ENCODE results near the gene DAP. TPM values are rescaled to one million over a fixed set of nuclear protein-coding genes. Genes with fewer than 3 reads are reported as not detected.

Gene DAP
- total RNA-seq, 1 experiment from 2014 or later, result 106 TPM

DNA sequence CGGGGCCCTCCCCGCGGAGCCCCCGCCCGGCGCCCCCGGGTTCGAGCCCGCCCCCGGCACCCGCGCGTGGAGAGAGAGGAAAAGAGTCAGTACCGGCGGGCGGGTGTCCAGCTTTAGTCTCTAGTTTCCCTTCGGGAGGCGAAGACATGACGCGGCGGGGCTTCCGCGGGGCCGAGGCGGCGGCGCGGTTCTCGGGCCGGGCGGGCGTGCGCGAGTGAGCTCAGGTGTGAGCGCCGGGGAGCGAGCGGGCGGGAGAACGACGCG lies 181 bp downstream of the DAP start:
- Histone ChIP-seq H3K36me3 (ENCODE audit: low read depth, low read length) (peaks cover 34% of the 10 kb centered on the region), H2AFZ (ENCODE audit: low read length) (peak overlapping the region; percentile 26; the same call in 1 of the 2 replicates), H3K4me3 (ENCODE audit: low read length) (peak overlapping the region; percentile 83), H3K4me1 (ENCODE audit: insufficient read depth, low read length) (peaks cover 44% of the 10 kb centered on the region), H3K27me3 (ENCODE audit: low read length) (no peaks in the 10 kb centered on the region), H3K9me3 (ENCODE audit: low read length) (no peaks in the 10 kb centered on the region), H3K9me2 (replicated peaks; ENCODE audit: low read length) (no peaks in the 10 kb centered on the region), H3F3A (ENCODE audit: low read length, unreplicated experiment) (no peaks in the 10 kb centered on the region), H3K79me2 (ENCODE audit: low read length) (peaks cover 51% of the 10 kb centered on the region), H4K20me1 (ENCODE audit: low read length) (peaks cover 36% of the 10 kb centered on the region), H3K4me2 (ENCODE audit: low read length) (peak overlapping the region; percentile 87), H3K27ac (ENCODE audit: low read length) (peak overlapping the region; percentile 72), H3K9ac (ENCODE audit: low read length) (peak overlapping the region; percentile 93)
- DNase-seq (no peak), ATAC-seq (no peak)
- BruUV-seq (replicated peaks), result no TSS peak
- ChIA-PET CTCF (no interaction called here), POLR2A (ENCODE audit: unreplicated experiment) (interaction anchor here (0.6 to 0.7 kb wide), 2 partner anchors 23 to 35 kb away, joined by 3 to 6 read pairs; no protein-coding TSS in a partner anchor)
- intact Hi-C loops (cut with micrococcal nuclease), result loop anchor here (1.0 to 10.0 kb wide), 5 partner anchors 28 to 154 kb away; no protein-coding TSS in a partner anchor
- TF ChIP-seq, protein P1, sequence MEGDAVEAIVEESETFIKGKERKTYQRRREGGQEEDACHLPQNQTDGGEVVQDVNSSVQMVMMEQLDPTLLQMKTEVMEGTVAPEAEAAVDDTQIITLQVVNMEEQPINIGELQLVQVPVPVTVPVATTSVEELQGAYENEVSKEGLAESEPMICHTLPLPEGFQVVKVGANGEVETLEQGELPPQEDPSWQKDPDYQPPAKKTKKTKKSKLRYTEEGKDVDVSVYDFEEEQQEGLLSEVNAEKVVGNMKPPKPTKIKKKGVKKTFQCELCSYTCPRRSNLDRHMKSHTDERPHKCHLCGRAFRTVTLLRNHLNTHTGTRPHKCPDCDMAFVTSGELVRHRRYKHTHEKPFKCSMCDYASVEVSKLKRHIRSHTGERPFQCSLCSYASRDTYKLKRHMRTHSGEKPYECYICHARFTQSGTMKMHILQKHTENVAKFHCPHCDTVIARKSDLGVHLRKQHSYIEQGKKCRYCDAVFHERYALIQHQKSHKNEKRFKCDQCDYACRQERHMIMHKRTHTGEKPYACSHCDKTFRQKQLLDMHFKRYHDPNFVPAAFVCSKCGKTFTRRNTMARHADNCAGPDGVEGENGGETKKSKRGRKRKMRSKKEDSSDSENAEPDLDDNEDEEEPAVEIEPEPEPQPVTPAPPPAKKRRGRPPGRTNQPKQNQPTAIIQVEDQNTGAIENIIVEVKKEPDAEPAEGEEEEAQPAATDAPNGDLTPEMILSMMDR (conservative IDR thresholded peaks at IDR 0.05; ENCODE audit: low read depth, low read length), result no peak
- TF ChIP-seq EZH2phosphoT487 (IDR thresholded peaks at IDR 0.05; ENCODE audit: borderline replicate concordance, low read length) (0 out of 2 replicates have a peak, but pooled peaks have one; percentile 36), EZH2 (IDR thresholded peaks at IDR 0.05; ENCODE audit: low read length, unreplicated experiment) (no peak)

DNA sequence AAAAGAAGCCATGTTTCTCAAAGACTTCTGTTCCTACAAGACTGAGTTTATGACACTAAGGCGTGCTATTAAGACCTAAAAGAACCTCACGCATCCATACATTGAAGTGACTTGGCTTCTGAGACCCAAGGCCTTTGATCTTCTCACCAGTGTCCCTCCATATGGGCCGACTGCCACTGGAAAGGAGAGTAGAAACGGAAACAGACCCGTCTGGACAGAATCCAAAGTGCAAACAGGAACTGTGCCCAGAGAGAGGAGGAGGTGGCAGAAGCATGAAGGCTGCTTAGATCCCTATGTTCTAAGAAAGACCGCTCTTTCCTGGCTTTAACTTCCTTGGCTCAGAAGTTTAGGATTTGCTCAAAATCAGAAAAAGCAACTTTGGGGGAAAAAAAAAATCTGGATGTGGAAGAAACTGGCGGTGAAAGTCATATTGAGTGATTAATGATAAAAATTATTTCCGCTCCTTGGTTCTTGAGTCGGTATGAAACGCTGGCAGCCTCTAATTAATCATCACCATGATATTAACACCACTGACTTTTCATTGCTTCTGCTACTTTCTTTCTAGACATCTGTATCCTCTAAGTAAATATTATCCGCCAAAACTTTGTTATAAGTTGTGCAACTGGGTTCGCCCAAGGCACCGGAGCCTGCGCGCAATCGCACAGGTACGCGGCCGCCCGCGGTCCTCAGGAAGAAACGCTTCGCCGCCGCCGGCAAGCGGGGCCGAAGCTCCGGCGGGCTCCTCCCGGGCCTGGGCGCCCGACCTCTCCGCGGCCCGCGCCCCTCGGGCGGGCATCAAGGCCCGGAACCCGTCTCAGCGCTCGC lies 726 bp downstream of the DAP start:
- peaks cover 39% of the 10 kb centered on the region for H3K36me3 ChIP-seq (ENCODE audit: low read depth, low read length)
- H3K4me1 ChIP-seq (ENCODE audit: insufficient read depth, low read length), result peaks cover 44% of the 10 kb centered on the region
- H4K20me1 ChIP-seq (ENCODE audit: low read length), result peaks cover 40% of the 10 kb centered on the region
- peak overlapping the region; percentile 72 for H3K27ac ChIP-seq (ENCODE audit: low read length)
- H2AFZ ChIP-seq (ENCODE audit: low read length), result peak overlapping the region; percentile 26
- peaks cover 56% of the 10 kb centered on the region for H3K79me2 ChIP-seq (ENCODE audit: low read length)
- ATAC-seq (peak; percentile 25), DNase-seq (peak; percentile 84)
- H3K4me2 ChIP-seq (ENCODE audit: low read length), result peak overlapping the region; percentile 87
- H3K27me3 ChIP-seq (ENCODE audit: low read length), result no peaks in the 10 kb centered on the region
- POLR2A ChIA-PET (ENCODE audit: unreplicated experiment), result interaction anchor here (0.6 to 0.7 kb wide), 3 partner anchors 23 to 35 kb away, joined by 3 to 6 read pairs (median 3); no protein-coding TSS in a partner anchor
- peak overlapping the region; percentile 83 for H3K4me3 ChIP-seq (ENCODE audit: low read length)
- CTCF ChIA-PET, result no interaction called here
- intact Hi-C loops (cut with micrococcal nuclease), result loop anchor here (2.0 to 10.0 kb wide), 4 partner anchors 28 to 154 kb away; no protein-coding TSS in a partner anchor
- H3K9ac ChIP-seq (ENCODE audit: low read length), result peak overlapping the region; percentile 93
- H3K9me3 ChIP-seq (ENCODE audit: low read length), result no peaks in the 10 kb centered on the region
- H3K9me2 ChIP-seq (replicated peaks; ENCODE audit: low read length), result no peaks in the 10 kb centered on the region
- TSS peak; percentile 72 for BruUV-seq (replicated peaks)
- H3F3A ChIP-seq (ENCODE audit: low read length, unreplicated experiment), result no peaks in the 10 kb centered on the region
- TF ChIP-seq EZH2 (IDR thresholded peaks at IDR 0.05; ENCODE audit: low read length, unreplicated experiment), result no peak
- TF ChIP-seq, protein P1 (conservative IDR thresholded peaks at IDR 0.05; ENCODE audit: low read depth, low read length), result no peak
- no peak for TF ChIP-seq EZH2phosphoT487 (IDR thresholded peaks at IDR 0.05; ENCODE audit: borderline replicate concordance, low read length)

DNA sequence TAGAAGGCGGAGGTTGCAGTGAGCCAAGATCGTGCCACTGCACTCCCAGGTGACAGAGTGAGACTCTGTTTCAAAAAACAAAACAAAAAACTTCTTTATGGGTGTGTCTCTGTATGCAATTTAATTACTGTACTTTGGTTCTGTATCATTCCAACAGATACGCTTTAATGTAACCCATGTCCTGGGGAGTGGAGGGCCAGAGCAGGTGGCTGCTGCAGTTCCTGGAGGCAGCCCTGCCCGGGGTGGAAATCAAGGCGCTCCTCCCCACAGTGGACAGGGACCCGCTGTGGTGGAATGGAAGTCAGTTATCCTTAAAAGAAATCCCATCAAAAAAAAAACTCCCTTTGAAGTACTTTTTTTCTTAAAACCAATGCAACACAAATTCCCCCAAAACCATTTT lies 1.9 kb downstream of the DAP start:
- no TSS peak for BruUV-seq (replicated peaks)
- ATAC-seq (no peak), DNase-seq (no peak)
- no peaks in the 10 kb centered on the region for H3K27me3 ChIP-seq (ENCODE audit: low read length)
- POLR2A ChIA-PET (ENCODE audit: unreplicated experiment), result no interaction called here
- H3K4me1 ChIP-seq (ENCODE audit: insufficient read depth, low read length), result peaks cover 44% of the 10 kb centered on the region
- H3K36me3 ChIP-seq (ENCODE audit: low read depth, low read length), result peaks cover 51% of the 10 kb centered on the region
- H3K27ac ChIP-seq (ENCODE audit: low read length), result no peak overlapping the region; the same call in 1 of the 2 replicates
- H4K20me1 ChIP-seq (ENCODE audit: low read length), result peaks cover 52% of the 10 kb centered on the region
- H2AFZ ChIP-seq (ENCODE audit: low read length), result no peak overlapping the region
- H3K9me3 ChIP-seq (ENCODE audit: low read length), result no peaks in the 10 kb centered on the region
- peak overlapping the region; percentile 93 for H3K9ac ChIP-seq (ENCODE audit: low read length)
- H3K4me2 ChIP-seq (ENCODE audit: low read length), result peak overlapping the region; percentile 87
- peak overlapping the region; percentile 83 for H3K4me3 ChIP-seq (ENCODE audit: low read length)
- H3K9me2 ChIP-seq (replicated peaks; ENCODE audit: low read length), result no peaks in the 10 kb centered on the region
- intact Hi-C loops (cut with micrococcal nuclease), result no loop called here
- no peaks in the 10 kb centered on the region for H3F3A ChIP-seq (ENCODE audit: low read length, unreplicated experiment)
- peaks cover 68% of the 10 kb centered on the region for H3K79me2 ChIP-seq (ENCODE audit: low read length)
- TF ChIP-seq EZH2phosphoT487 (IDR thresholded peaks at IDR 0.05; ENCODE audit: borderline replicate concordance, low read length), result no peak
- TF ChIP-seq, protein P1 (conservative IDR thresholded peaks at IDR 0.05; ENCODE audit: low read depth, low read length), result no peak
- TF ChIP-seq EZH2 (IDR thresholded peaks at IDR 0.05; ENCODE audit: low read length, unreplicated experiment), result no peak
- CTCF ChIA-PET, result no interaction called here

All from PC-3 (cell line).